Endothelial cell (in vitro differentiated cells): ENCODE results near the gene TUBGCP3. TPM values are rescaled to one million over a fixed set of nuclear protein-coding genes. Genes with fewer than 3 reads are reported as not detected.
A peak's percentile ranks its signal among the peaks of the same experiment; 100 is the strongest.
"Not testable (repeated sequence)": the region's sequence is repeated elsewhere in the genome, so short reads cannot be mapped to it uniquely, and the experiment has no call there.

ENCODE experiments used
- DNase-seq: peaks from one replicate; pipeline ENCODE4 v3.0.0; 2021; ENCODE audit warnings: low spot score
- H3K27ac Mint-ChIP-seq: one replicate; pipeline ENCODE4 v1.8.0; 2021; ENCODE audit warnings: mixed read lengths, inconsistent platforms; ENCODE audit not compliant: unreplicated experiment
- H3K27me3 Mint-ChIP-seq: one replicate; pipeline ENCODE4 v1.8.0; 2021; ENCODE audit warnings: mild to moderate bottlenecking, moderate library complexity, mixed read lengths, inconsistent platforms; ENCODE audit not compliant: unreplicated experiment
- H3K36me3 Mint-ChIP-seq: one replicate; pipeline ENCODE4 v1.8.0; 2021; ENCODE audit warnings: mild to moderate bottlenecking, low read depth, mixed read lengths, inconsistent platforms; ENCODE audit not compliant: unreplicated experiment
- H3K4me1 Mint-ChIP-seq: one replicate; pipeline ENCODE4 v1.8.0; 2021; ENCODE audit warnings: mild to moderate bottlenecking, mixed read lengths, inconsistent platforms; ENCODE audit not compliant: unreplicated experiment
- H3K4me3 Mint-ChIP-seq: one replicate; pipeline ENCODE4 v1.8.0; 2021; ENCODE audit warnings: mild to moderate bottlenecking, mixed read lengths, inconsistent platforms; ENCODE audit not compliant: unreplicated experiment
- H3K9me3 Mint-ChIP-seq: one replicate; pipeline ENCODE4 v1.8.0; 2021; ENCODE audit warnings: mixed read lengths, inconsistent platforms; ENCODE audit not compliant: unreplicated experiment
- CTCF ChIP-seq: fragments of 200-600 bp; sonication (generic); IDR thresholded peaks from one replicate; pipeline ENCODE4 v1.5.0; 2021; ENCODE audit warnings: antibody characterized with exemption; ENCODE audit not compliant: unreplicated experiment
- total RNA-seq: library from RNA; stranded (reverse); fragmentation: NEBNext Ultra II Directional; extraction: Animal tissue kit (Norgen Biotek cat#: 25700); gene quantifications from one replicate; pipeline ENCODE4 v1.2.1, GENCODE V29; 2021; ENCODE audit not compliant: unreplicated experiment

Gene TUBGCP3
- total RNA-seq, 1 donor from 2014 or later = 26.8 TPM

- H3K4me1 Mint-ChIP-seq = no peaks in the 10 kb centered on the region
- no peaks in the 10 kb centered on the region for H3K27me3 Mint-ChIP-seq
- no peaks in the 10 kb centered on the region for H3K9me3 Mint-ChIP-seq
- H3K27ac Mint-ChIP-seq = no peak overlapping the region
- no peak for TF ChIP-seq CTCF
- H3K4me3 Mint-ChIP-seq = no peak overlapping the region
- H3K36me3 Mint-ChIP-seq = peaks cover 5% of the 10 kb centered on the region
- DNase-seq = no peak
Measured at GRCh38 chr13:112489199-112489598, 98.8 kb downstream of the TUBGCP3 start.

- not testable (repeated sequence) for H3K9me3 Mint-ChIP-seq, H3K27me3 Mint-ChIP-seq, DNase-seq, H3K36me3 Mint-ChIP-seq, H3K27ac Mint-ChIP-seq, H3K4me1 Mint-ChIP-seq, H3K4me3 Mint-ChIP-seq
Measured at GRCh38 chr13:112488343-112489050, 99.5 kb downstream of the TUBGCP3 start.

GRCh38 chr13:112487127-112487517 is 100.8 kb downstream of the TUBGCP3 start:
- H3K36me3 Mint-ChIP-seq = peaks cover 14% of the 10 kb centered on the region
- H3K9me3 Mint-ChIP-seq = no peaks in the 10 kb centered on the region
- DNase-seq = no peak
- no peak for TF ChIP-seq CTCF
- no peaks in the 10 kb centered on the region for H3K27me3 Mint-ChIP-seq
- no peak overlapping the region for H3K4me3 Mint-ChIP-seq
- H3K27ac Mint-ChIP-seq = no peak overlapping the region
- no peaks in the 10 kb centered on the region for H3K4me1 Mint-ChIP-seq

GRCh38 chr13:112486386-112487126 is 101.4 kb downstream of the TUBGCP3 start:
- no peak for DNase-seq
- Mint-ChIP-seq H3K4me1 (no peaks in the 10 kb centered on the region), H3K27me3 (no peaks in the 10 kb centered on the region), H3K36me3 (peaks cover 14% of the 10 kb centered on the region), H3K4me3 (no peak overlapping the region), H3K27ac (no peak overlapping the region), H3K9me3 (no peaks in the 10 kb centered on the region)
- TF ChIP-seq CTCF = no peak

- H3K4me1 Mint-ChIP-seq, H3K27ac Mint-ChIP-seq, H3K27me3 Mint-ChIP-seq, H3K9me3 Mint-ChIP-seq, DNase-seq, H3K4me3 Mint-ChIP-seq: not testable (repeated sequence)
- peaks cover 14% of the 10 kb centered on the region for H3K36me3 Mint-ChIP-seq
Measured at GRCh38 chr13:112485814-112486213, 102.1 kb downstream of the TUBGCP3 start.

GRCh38 chr13:112483299-112483698 is 104.7 kb downstream of the TUBGCP3 start:
- no peak for TF ChIP-seq CTCF
- no peak for DNase-seq
- Mint-ChIP-seq H3K36me3 (peaks cover 8% of the 10 kb centered on the region), H3K27ac (no peak overlapping the region), H3K4me3 (peak overlapping the region; percentile 10), H3K4me1 (no peaks in the 10 kb centered on the region), H3K27me3 (no peaks in the 10 kb centered on the region), H3K9me3 (no peaks in the 10 kb centered on the region)
